ENCODE results near the gene BPIFB6. TPM values are rescaled to one million over a fixed set of nuclear protein-coding genes. Genes with fewer than 3 reads are reported as not detected.

BPIFB6 gene
- total and polyA plus RNA-seq, 10 of the 15 experiments (the other 5 are each of a cell fraction or from before 2014, with no cell fraction given): not detected

GRCh38 chr20:33072813-33073212 is 41.4 kb downstream of the BPIFB6 start:
- CTCF ChIA-PET: no interaction called here
- H3K4me3 ChIP-seq: no peak overlapping the region
- H3K79me2 ChIP-seq (ENCODE audit: control insufficient read depth, insufficient read depth, low read length): no peaks in the 10 kb centered on the region
- in situ Hi-C loops (cut with MboI): no loop called here
- H3K27me3 ChIP-seq (replicated peaks in 1 of 2; ENCODE audit: control insufficient read depth in 2 of 2, insufficient read depth in 2 of 2, low read length in 1 of 2): no peaks in the 10 kb centered on the region; a peak in 1 of 4 replicates
- ATAC-seq (no peak), DNase-seq (ENCODE audit: low read depth, low spot score) (no peak), FAIRE-seq (no peak)
- RAD21 ChIA-PET (ENCODE audit: unreplicated experiment): no interaction called here
- BruUV-seq (replicated peaks): no TSS peak
- no peak for TF ChIP-seq HSF1 (IDR thresholded peaks at IDR 0.05; ENCODE audit: low read depth, low read length)
- TF ChIP-seq SREBF1 (IDR thresholded peaks at IDR 0.05; ENCODE audit: low read length): no peak
- no peak for TF ChIP-seq CREM (IDR thresholded peaks at IDR 0.05; ENCODE audit: low read depth)
- TF ChIP-seq SMAD1 (IDR thresholded peaks at IDR 0.05; ENCODE audit: low read depth, partially characterized antibody): no peak
- no peak for TF ChIP-seq TCF12 (IDR thresholded peaks at IDR 0.05; ENCODE audit: low read depth, low read length)
- no peak for TF ChIP-seq BACH1 (IDR thresholded peaks at IDR 0.05; ENCODE audit: borderline replicate concordance)
- no peak for TF ChIP-seq KLF5 (IDR thresholded peaks at IDR 0.05; ENCODE audit: partially characterized antibody)
- no peak for TF ChIP-seq PKNOX1 (IDR thresholded peaks at IDR 0.05)
- no peak for TF ChIP-seq IKZF2 (IDR thresholded peaks at IDR 0.05)
- TF ChIP-seq ETV6 (conservative IDR thresholded peaks at IDR 0.05 in 1 of 2, IDR thresholded peaks at IDR 0.05 in 1 of 2; ENCODE audit: borderline replicate concordance in 1 of 2, low read depth in 1 of 2): no peak
- TF ChIP-seq CBX3 (IDR thresholded peaks at IDR 0.05; ENCODE audit: borderline replicate concordance, low read depth): no peak
- no peak for TF ChIP-seq BCL11A (IDR thresholded peaks at IDR 0.05; ENCODE audit: low read depth, low read length)
- TF ChIP-seq HCFC1 (IDR thresholded peaks at IDR 0.05; ENCODE audit: low read length): no peak
- no peak for TF ChIP-seq EP300 (IDR thresholded peaks at IDR 0.05; ENCODE audit: borderline replicate concordance in 1 of 2, control insufficient read depth in 1 of 2, low read depth in 2 of 2, low read length in 2 of 2)
- no peak for TF ChIP-seq CHD4 (IDR thresholded peaks at IDR 0.05)
- TF ChIP-seq RAD21 (IDR thresholded peaks at IDR 0.05; ENCODE audit: insufficient read depth, low read depth, low read length): no peak
- TF ChIP-seq NR2C2 (IDR thresholded peaks at IDR 0.05; ENCODE audit: borderline replicate concordance, control insufficient read depth, insufficient read length, low read depth): no peak
- TF ChIP-seq E2F4 (IDR thresholded peaks at IDR 0.05; ENCODE audit: low read depth, low read length): no peak
- H4K20me1 ChIP-seq (ENCODE audit: control insufficient read depth, insufficient read depth): no peaks in the 10 kb centered on the region
- no peaks in the 10 kb centered on the region for H3K36me3 ChIP-seq (ENCODE audit: control insufficient read depth in 2 of 2, insufficient read depth in 2 of 2, low read length in 1 of 2)
- no peak overlapping the region for H3K27ac ChIP-seq (ENCODE audit: control insufficient read depth, insufficient read depth)
- H2AFZ ChIP-seq (ENCODE audit: control insufficient read depth, low read depth, low read length): no peak overlapping the region
- SMC1A ChIA-PET (ENCODE audit: uncharacterized antibody, unreplicated experiment): no interaction called here
- no peak overlapping the region for H3K4me2 ChIP-seq (ENCODE audit: control insufficient read depth, insufficient read depth)
- POLR2A ChIA-PET: no interaction called here
- intact Hi-C loops (cut with micrococcal nuclease; ENCODE audit: unreplicated experiment): no loop called here
- 19% methylated on average over 2 of the region's 2 CpGs for WGBS (ENCODE audit: insufficient coverage, insufficient replicate concordance, low lambda C conversion rate, missing lambda C conversion rate)
- H3K9ac ChIP-seq (ENCODE audit: control insufficient read depth, insufficient read depth, low read length): no peak overlapping the region
- H3K4me1 ChIP-seq (ENCODE audit: control insufficient read depth, insufficient read depth, low read length): no peaks in the 10 kb centered on the region
- H3K9me3 ChIP-seq (replicated peaks; ENCODE audit: control insufficient read depth, insufficient read depth, low read length): no peaks in the 10 kb centered on the region

Measured in GM12878 (cell line).